Spleen (tissue), 11 donors: ENCODE data around the gene SPATA21. TPM values are rescaled to one million over a fixed set of nuclear protein-coding genes. Genes with fewer than 3 reads are reported as not detected.

Experiments
- DNase-seq: peaks from one replicate; pipeline ENCODE4 v3.0.0-alpha.2; 2020
- H3K27ac ChIP-seq, 8 donors: fragments of 200-600 bp; sonication (generic) in 7 of 8; 1 replicate in 4 of 8; 2 replicates in 4 of 8; pipeline versions ENCODE4 v1.5.0 to v1.8.0; 2016 to 2021; ENCODE audit warnings: inconsistent platforms in 4 of 8, mild to moderate bottlenecking in 4 of 8, moderate library complexity in 1 of 8
- H3K27me3 ChIP-seq, 7 donors: fragments of 200-600 bp; sonication (generic) in 6 of 7; replicated peaks in 1 of 7; 1 replicate in 4 of 7; 2 replicates in 3 of 7; pipeline versions ENCODE4 v1.5.0 to v1.8.0; 2016 to 2021; ENCODE audit warnings: inconsistent platforms in 3 of 7, mild to moderate bottlenecking in 1 of 7
- H3K36me3 ChIP-seq, 6 donors: fragments of 200-600 bp; sonication (generic) in 5 of 6; 1 replicate in 4 of 6; 2 replicates in 2 of 6; pipeline versions ENCODE4 v1.5.0 to v1.8.0; 2016 to 2021; ENCODE audit warnings: inconsistent platforms in 2 of 6
- H3K4me1 ChIP-seq, 6 donors: fragments of 200-600 bp; sonication (generic) in 5 of 6; 1 replicate in 3 of 6; 2 replicates in 3 of 6; pipeline versions ENCODE4 v1.5.0 to v1.8.0; 2016 to 2021; ENCODE audit warnings: inconsistent platforms in 3 of 6
- H3K4me3 ChIP-seq, 8 donors: fragments of 200-600 bp; sonication (generic) in 7 of 8; 1 replicate in 4 of 8; 2 replicates in 4 of 8; pipeline versions ENCODE4 v1.5.0 to v1.8.0; 2016 to 2021; ENCODE audit warnings: inconsistent platforms in 4 of 8, mild to moderate bottlenecking in 4 of 8, moderate library complexity in 2 of 8
- H3K9me3 ChIP-seq, 8 donors: fragments of 200-600 bp; sonication (generic) in 7 of 8; 1 replicate in 4 of 8; 2 replicates in 4 of 8; pipeline versions ENCODE4 v1.5.0 to v1.8.0; 2016 to 2021; ENCODE audit warnings: inconsistent platforms in 4 of 8
- CTCF ChIP-seq, 11 experiments: fragments of 200-600 bp in 7 of 11; fragments of 450-650 bp in 4 of 11; sonication (generic) in 4 of 11; IDR thresholded peaks in 8 of 11; conservative IDR thresholded peaks in 3 of 11; 1 replicate in 7 of 11; 2 replicates in 4 of 11; pipeline versions ENCODE4 v1.4.0 to v1.8.0; 2016 to 2021; ENCODE audit warnings: antibody characterized with exemption in 11 of 11, inconsistent platforms in 4 of 11, mild to moderate bottlenecking in 1 of 11
- POLR2A ChIP-seq, 3 donors: fragments of 450-650 bp; IDR thresholded peaks; one replicate each; pipeline ENCODE4 v1.5.1; 2017; ENCODE audit warnings: antibody characterized with exemption in 3 of 3, mild to moderate bottlenecking in 1 of 3
- POLR2AphosphoS5 ChIP-seq, 3 donors: sonication (generic); formaldehyde crosslinking; IDR thresholded peaks; one replicate each; pipeline ENCODE4 v1.5.1; 2017; ENCODE audit warnings: antibody characterized with exemption in 3 of 3
- WGBS, 5 donors: extraction: QIAGEN DNeasy Blood & Tissue Kit in 3 of 5; methylation state at CpG; one replicate each; pipeline versions ENCODE4 v1.1.5 to v1.1.7; 2013 to 2018; 5-methylcytosine and 5-hydroxymethylcytosine counted together
- intact Hi-C: fragments of 100-400 bp; cut with DNase I; formaldehyde crosslinking; loops from one replicate; pipeline ENCODE4 v1.15.0; 2023; ENCODE audit warnings: low total_unique reads
- polyA plus RNA-seq, 3 donors: library from polyadenylated mRNA; stranded (reverse); fragments of 200-250 nt; gene quantifications; one replicate each; pipeline ENCODE4 v1.2.1, GENCODE V29; 2013
- total RNA-seq, 7 donors: library from RNA; depleted of rRNA in 3 of 7; stranded (reverse); fragments of >200 nt in 3 of 7; fragmentation: NEBNext Ultra II Directional in 4 of 7; extraction: Animal tissue kit (Norgen Biotek cat#: 25700) in 4 of 7; gene quantifications; one replicate each; pipeline versions ENCODE4 v1.1.0 to v1.2.1, GENCODE V29; 2016 to 2021
- donor health status: healthy with polysubstance abuse.
- donor health status: DM: no; HTN: no; CAD: no; lungs with moderate emphysema.
- donor health status: DM: no; HTN: no; CAD: no.
- donor health status: Bipolar disorder and iron deficiency.
- donor health status: healthy.
- donor health status: DM: no; HTN: no; CAD: no.
- donor health status: DM: yes; HTN: yes; CAD: no.

The SPATA21 gene
- total and polyA plus RNA-seq, 10 donors: 0.13 to 0.32 (median 0.24) TPM; not detected in 6

- Histone ChIP-seq H3K27ac (peak overlapping the region in 7 of 8 donors; percentile 55 to 81 (median 74)), H3K36me3 (peaks cover 0 to 32% (median 0%) of the 10 kb centered on the region in 6 donors), H3K27me3 (no peaks in the 10 kb centered on the region), H3K4me3 (peak overlapping the region in 1 of 8 donors; percentile 31), H3K4me1 (peaks cover 53 to 100% (median 92%) of the 10 kb centered on the region in 6 donors), H3K9me3 (no peaks in the 10 kb centered on the region)
- DNase-seq: peak; percentile 42
- 53 to 73% (median 63%) methylated on average over 15 of the region's 15 CpGs for WGBS, 5 donors
- no peak for TF ChIP-seq POLR2AphosphoS5 (IDR thresholded peaks at IDR 0.05)
- intact Hi-C loops: no loop called here
Observed at GRCh38 chr1:16375521-16376340, 61.5 kb downstream of the SPATA21 start.

GRCh38 chr1:16374266-16374665 lies 63.0 kb downstream of the SPATA21 start:
- TF ChIP-seq POLR2AphosphoS5 (IDR thresholded peaks at IDR 0.05) (no peak), POLR2A (IDR thresholded peaks at IDR 0.05) (no peak), CTCF (IDR thresholded peaks at IDR 0.05 in 8 of 11, conservative IDR thresholded peaks at IDR 0.05 in 3 of 11) (no peak)
- Histone ChIP-seq H3K36me3 (peaks cover 0 to 31% (median 0%) of the 10 kb centered on the region in 6 donors), H3K4me3 (no peak overlapping the region), H3K27ac (peak overlapping the region in 5 of 8 donors; percentile 73 to 81 (median 77)), H3K4me1 (peaks cover 58 to 100% (median 93%) of the 10 kb centered on the region in 6 donors), H3K27me3 (no peaks in the 10 kb centered on the region), H3K9me3 (no peaks in the 10 kb centered on the region)
- 81 to 95% (median 86%) methylated on average over 3 of the region's 3 CpGs for WGBS, 5 donors
- no peak for DNase-seq
- intact Hi-C loops: no loop called here

- intact Hi-C loops: no loop called here
- no peak for TF ChIP-seq CTCF (IDR thresholded peaks at IDR 0.05 in 8 of 11, conservative IDR thresholded peaks at IDR 0.05 in 3 of 11)
- DNase-seq: no peak
- Histone ChIP-seq H3K27ac (peak overlapping the region in 5 of 8 donors; percentile 4 to 64 (median 32)), H3K4me3 (no peak overlapping the region), H3K4me1 (peaks cover 64 to 100% (median 95%) of the 10 kb centered on the region in 6 donors), H3K9me3 (no peaks in the 10 kb centered on the region), H3K36me3 (peaks cover 0 to 26% (median 0%) of the 10 kb centered on the region in 6 donors), H3K27me3 (no peaks in the 10 kb centered on the region)
- WGBS, 5 donors: 88 to 93% (median 89%) methylated on average over 3 of the region's 3 CpGs
Observed at GRCh38 chr1:16372535-16373285, 64.5 kb downstream of the SPATA21 start.

- intact Hi-C loops: no loop called here
- H3K4me3 ChIP-seq: no peak overlapping the region
- 57 to 69% (median 63%) methylated on average over 5 of the region's 5 CpGs for whole genome bisulfite sequencing, 5 donors
- H3K36me3 ChIP-seq: peaks cover 0 to 26% (median 0%) of the 10 kb centered on the region in 6 donors
- H3K27me3 ChIP-seq: no peaks in the 10 kb centered on the region
- peak overlapping the region in 7 of 8 donors; percentile 9 to 64 (median 32) for H3K27ac ChIP-seq
- no peak for DNase-seq
- peaks cover 55 to 92% (median 89%) of the 10 kb centered on the region in 6 donors for H3K4me1 ChIP-seq
- no peaks in the 10 kb centered on the region for H3K9me3 ChIP-seq
- TF ChIP-seq CTCF (IDR thresholded peaks at IDR 0.05 in 8 of 11, conservative IDR thresholded peaks at IDR 0.05 in 3 of 11): no peak
Observed at GRCh38 chr1:16371725-16372124, 65.5 kb downstream of the SPATA21 start.
